GM18907 (cell line): ENCODE measurements around the gene HS6ST2.

Experiments used
- ATAC-seq: cut with Tn5 transposase; IDR thresholded peaks from one replicate; pipeline ENCODE4 v1.9.1; 2021; ENCODE audit warnings: mild to moderate bottlenecking, moderate library complexity; ENCODE audit not compliant: unreplicated experiment

Gene HS6ST2

GRCh38 chrX:132807411-132808030 lies 150.9 kb downstream of the HS6ST2 start:
- ATAC-seq, result no peak

- no peak for ATAC-seq
Measured at GRCh38 chrX:132802033-132802432, 156.4 kb downstream of the HS6ST2 start.

- no peak for ATAC-seq
Measured at GRCh38 chrX:132795181-132795580, 163.2 kb downstream of the HS6ST2 start.

GRCh38 chrX:132791714-132792113 lies 166.7 kb downstream of the HS6ST2 start:
- no peak for ATAC-seq

- no peak for ATAC-seq
Measured at GRCh38 chrX:132790329-132790728, 168.1 kb downstream of the HS6ST2 start.

- ATAC-seq, result no peak
Measured at GRCh38 chrX:132786217-132786616, 172.2 kb downstream of the HS6ST2 start.

GRCh38 chrX:132778917-132779316 lies 179.5 kb downstream of the HS6ST2 start:
- no peak for ATAC-seq

GRCh38 chrX:132776486-132777210 lies 181.8 kb downstream of the HS6ST2 start:
- no peak for ATAC-seq

GRCh38 chrX:132775263-132775823 lies 183.1 kb downstream of the HS6ST2 start:
- no peak for ATAC-seq

GRCh38 chrX:132774010-132774714 lies 184.3 kb downstream of the HS6ST2 start:
- no peak for ATAC-seq

GRCh38 chrX:132769609-132770008 lies 188.8 kb downstream of the HS6ST2 start:
- no peak for ATAC-seq

- no peak for ATAC-seq
Measured at GRCh38 chrX:132766452-132766851, 192.0 kb downstream of the HS6ST2 start.

- ATAC-seq, result no peak
Measured at GRCh38 chrX:132763528-132763927, 194.9 kb downstream of the HS6ST2 start.

- no peak for ATAC-seq
Measured at GRCh38 chrX:132758759-132759158, 199.7 kb downstream of the HS6ST2 start.

- ATAC-seq, result no peak
Measured at GRCh38 chrX:132757066-132757623, 201.3 kb downstream of the HS6ST2 start.

GRCh38 chrX:132756439-132756838 lies 202.0 kb downstream of the HS6ST2 start:
- ATAC-seq, result no peak

- ATAC-seq, result no peak
Measured at GRCh38 chrX:132751063-132751690, 207.3 kb downstream of the HS6ST2 start.

GRCh38 chrX:132750331-132751062 lies 207.9 kb downstream of the HS6ST2 start:
- ATAC-seq, result no peak

- no peak for ATAC-seq
Measured at GRCh38 chrX:132749406-132749805, 209.0 kb downstream of the HS6ST2 start.

- ATAC-seq, result no peak
Measured at GRCh38 chrX:132748909-132749308, 209.5 kb downstream of the HS6ST2 start.
